Suprapubic skin (tissue), 4 donors: ENCODE data around the gene XXYLT1. TPM values are rescaled to one million over a fixed set of nuclear protein-coding genes. Genes with fewer than 3 reads are reported as not detected.

Experiments
- DNase-seq, 2 donors: peaks; one replicate each; pipeline ENCODE4 v3.0.0-alpha.2; 2019; ENCODE audit warnings: low spot score in 2 of 2
- H3K27ac ChIP-seq: fragments of 200-600 bp; sonication (generic); one replicate; pipeline ENCODE4 v1.5.1; 2019
- H3K27me3 ChIP-seq: fragments of 200-600 bp; sonication (generic); one replicate; pipeline ENCODE4 v1.5.1; 2019
- H3K36me3 ChIP-seq: fragments of 200-600 bp; sonication (generic); one replicate; pipeline ENCODE4 v1.5.1; 2019
- H3K4me1 ChIP-seq: fragments of 200-600 bp; sonication (generic); one replicate; pipeline ENCODE4 v1.5.1; 2019
- H3K4me3 ChIP-seq: fragments of 200-600 bp; sonication (generic); one replicate; pipeline ENCODE4 v1.5.1; 2019; ENCODE audit warnings: mild to moderate bottlenecking
- H3K9me3 ChIP-seq: fragments of 200-600 bp; sonication (generic); one replicate; pipeline ENCODE4 v1.5.1; 2019
- CTCF ChIP-seq, 2 donors: fragments of 200-600 bp in 1 of 2; fragments of 450-650 bp in 1 of 2; sonication (generic) in 1 of 2; IDR thresholded peaks; one replicate each; pipeline ENCODE4 v1.5.1; 2016 to 2019; ENCODE audit warnings: antibody characterized with exemption in 2 of 2, mild to moderate bottlenecking in 1 of 2, moderate library complexity in 1 of 2
- EP300 ChIP-seq: sonication (generic); formaldehyde crosslinking; IDR thresholded peaks from one replicate; pipeline ENCODE4 v1.6.1; 2017; ENCODE audit warnings: antibody characterized with exemption
- POLR2A ChIP-seq, 2 donors: fragments of 450-650 bp; IDR thresholded peaks; one replicate each; pipeline ENCODE4 v1.6.1; 2017; ENCODE audit warnings: antibody characterized with exemption in 2 of 2, mild to moderate bottlenecking in 2 of 2, moderate library complexity in 2 of 2
- POLR2AphosphoS5 ChIP-seq, 3 donors: sonication (generic); formaldehyde crosslinking; IDR thresholded peaks; one replicate each; pipeline ENCODE4 v1.6.1; 2017; ENCODE audit warnings: antibody characterized with exemption in 3 of 3
- WGBS: methylation state at CpG from one replicate; pipeline ENCODE4 v1.1.5; 2018; 5-methylcytosine and 5-hydroxymethylcytosine counted together
- total RNA-seq, 4 donors: library from RNA; depleted of rRNA; stranded (reverse); fragments of >200 nt; gene quantifications; one replicate each; pipeline ENCODE4 v1.1.0, GENCODE V29; 2016

Gene XXYLT1
- total RNA-seq, 4 donors from 2014 or later: 8.0 to 19.4 (median 13.2) TPM

- Histone ChIP-seq H3K27ac (no peak overlapping the region), H3K9me3 (no peaks in the 10 kb centered on the region), H3K36me3 (no peaks in the 10 kb centered on the region), H3K27me3 (no peaks in the 10 kb centered on the region), H3K4me3 (no peak overlapping the region), H3K4me1 (peaks cover 25% of the 10 kb centered on the region)
- no peak for DNase-seq
- TF ChIP-seq POLR2A (IDR thresholded peaks at IDR 0.05) (no peak), EP300 (no peak), CTCF (IDR thresholded peaks at IDR 0.05) (no peak), POLR2AphosphoS5 (IDR thresholded peaks at IDR 0.05) (no peak)
- WGBS: 98% methylated on average over 3 of the region's 3 CpGs
These were observed 69.7 kb downstream of the XXYLT1 start for GRCh38 chr3:195201295-195201694.

- TF ChIP-seq EP300: no peak
- no peak for TF ChIP-seq POLR2AphosphoS5 (IDR thresholded peaks at IDR 0.05)
- 96% methylated on average over 14 of the region's 14 CpGs for WGBS
- peaks cover 25% of the 10 kb centered on the region for H3K4me1 ChIP-seq
These were observed 70.7 kb downstream of the XXYLT1 start for GRCh38 chr3:195200010-195200822.

GRCh38 chr3:195198426-195199346, 72.3 kb downstream of the XXYLT1 start:
- Histone ChIP-seq H3K4me1 (peaks cover 17% of the 10 kb centered on the region), H3K27ac (no peak overlapping the region)
- 91% methylated on average over 19 of the region's 19 CpGs for WGBS

More at GRCh38 chr3:195200010-195200822, 70.7 kb downstream of the XXYLT1 start:
- Histone ChIP-seq H3K4me3 (no peak overlapping the region), H3K27ac (no peak overlapping the region), H3K36me3 (no peaks in the 10 kb centered on the region), H3K27me3 (no peaks in the 10 kb centered on the region), H3K9me3 (no peaks in the 10 kb centered on the region)
- DNase-seq: no peak

GRCh38 chr3:195197765-195198425, 73.1 kb downstream of the XXYLT1 start:
- H3K27ac ChIP-seq: no peak overlapping the region

More at GRCh38 chr3:195198426-195199346, 72.3 kb downstream of the XXYLT1 start:
- DNase-seq: no peak
- H3K4me3 ChIP-seq: no peak overlapping the region
- H3K36me3 ChIP-seq: no peaks in the 10 kb centered on the region
- no peak for TF ChIP-seq POLR2AphosphoS5 (IDR thresholded peaks at IDR 0.05)
- no peak for TF ChIP-seq CTCF (IDR thresholded peaks at IDR 0.05)
- no peak for TF ChIP-seq POLR2A (IDR thresholded peaks at IDR 0.05)
- TF ChIP-seq EP300: no peak
- H3K27me3 ChIP-seq: no peaks in the 10 kb centered on the region
- no peaks in the 10 kb centered on the region for H3K9me3 ChIP-seq

More at GRCh38 chr3:195197765-195198425, 73.1 kb downstream of the XXYLT1 start:
- 91% methylated on average over 11 of the region's 11 CpGs for WGBS
- Histone ChIP-seq H3K4me1 (peaks cover 17% of the 10 kb centered on the region), H3K4me3 (no peak overlapping the region), H3K27me3 (no peaks in the 10 kb centered on the region), H3K9me3 (no peaks in the 10 kb centered on the region), H3K36me3 (no peaks in the 10 kb centered on the region)
- no peak for DNase-seq
- no peak for TF ChIP-seq POLR2A (IDR thresholded peaks at IDR 0.05)
- no peak for TF ChIP-seq EP300
- no peak for TF ChIP-seq CTCF (IDR thresholded peaks at IDR 0.05)
- TF ChIP-seq POLR2AphosphoS5 (IDR thresholded peaks at IDR 0.05): no peak
